ENCODE measurements around the gene NFKBIE.
"Not testable (repeated sequence)": the region's sequence is repeated elsewhere in the genome, so short reads cannot be mapped to it uniquely, and the experiment has no call there.

NFKBIE gene

GRCh38 chr6:44245391-44245911, 19.9 kb downstream of the NFKBIE start:
- DNase-seq (ENCODE audit: low read depth), result no peak

GRCh38 chr6:44243345-44243744, 22.0 kb downstream of the NFKBIE start:
- no peak for DNase-seq (ENCODE audit: low read depth)

- DNase-seq (ENCODE audit: low read depth), result no peak
Measured at GRCh38 chr6:44238687-44239350, 26.5 kb downstream of the NFKBIE start.

- peak; percentile 66 for DNase-seq (ENCODE audit: low read depth)
Measured at GRCh38 chr6:44237813-44238433, 27.4 kb downstream of the NFKBIE start.

- DNase-seq (ENCODE audit: low read depth), result peak; percentile 39
Measured at GRCh38 chr6:44237021-44237812, 28.1 kb downstream of the NFKBIE start.

- DNase-seq (ENCODE audit: low read depth), result no peak
Measured at GRCh38 chr6:44235891-44236516, 29.3 kb downstream of the NFKBIE start.

GRCh38 chr6:44235269-44235668, 30.1 kb downstream of the NFKBIE start:
- no peak for DNase-seq (ENCODE audit: low read depth)

GRCh38 chr6:44234101-44235025, 31.0 kb downstream of the NFKBIE start:
- no peak for DNase-seq (ENCODE audit: low read depth)

- no peak for DNase-seq (ENCODE audit: low read depth)
Measured at GRCh38 chr6:44233567-44234100, 31.7 kb downstream of the NFKBIE start.

GRCh38 chr6:44232676-44233566, 32.4 kb downstream of the NFKBIE start:
- DNase-seq (ENCODE audit: low read depth), result no peak

- not testable (repeated sequence) for DNase-seq (ENCODE audit: low read depth)
Measured at GRCh38 chr6:44231426-44231825, 33.9 kb downstream of the NFKBIE start.

GRCh38 chr6:44230034-44230675, 35.2 kb downstream of the NFKBIE start:
- no peak for DNase-seq (ENCODE audit: low read depth)

GRCh38 chr6:44229376-44230033, 35.8 kb downstream of the NFKBIE start:
- no peak for DNase-seq (ENCODE audit: low read depth)

GRCh38 chr6:44228836-44229235, 36.5 kb downstream of the NFKBIE start:
- no peak for DNase-seq (ENCODE audit: low read depth)

- DNase-seq (ENCODE audit: low read depth), result no peak
Measured at GRCh38 chr6:44228433-44228832, 36.9 kb downstream of the NFKBIE start.

- DNase-seq (ENCODE audit: low read depth), result no peak
Measured at GRCh38 chr6:44228031-44228430, 37.3 kb downstream of the NFKBIE start.

GRCh38 chr6:44227148-44227793, 38.1 kb downstream of the NFKBIE start:
- no peak for DNase-seq (ENCODE audit: low read depth)

GRCh38 chr6:44226368-44227147, 38.8 kb downstream of the NFKBIE start:
- no peak for DNase-seq (ENCODE audit: low read depth)
